ENCODE results near the gene CACNA1C. TPM values are rescaled to one million over a fixed set of nuclear protein-coding genes. Genes with fewer than 3 reads are reported as not detected.
A peak's percentile ranks its signal among the peaks of the same experiment; 100 is the strongest.

CACNA1C gene
- total and polyA plus RNA-seq, 4 donors = 4.3 to 114 (median 46.3) TPM

GRCh38 chr12:2376908-2377657, 324.3 kb downstream of the CACNA1C start:
- intact Hi-C loops (cut with DNase I) = no loop called here

DNA sequence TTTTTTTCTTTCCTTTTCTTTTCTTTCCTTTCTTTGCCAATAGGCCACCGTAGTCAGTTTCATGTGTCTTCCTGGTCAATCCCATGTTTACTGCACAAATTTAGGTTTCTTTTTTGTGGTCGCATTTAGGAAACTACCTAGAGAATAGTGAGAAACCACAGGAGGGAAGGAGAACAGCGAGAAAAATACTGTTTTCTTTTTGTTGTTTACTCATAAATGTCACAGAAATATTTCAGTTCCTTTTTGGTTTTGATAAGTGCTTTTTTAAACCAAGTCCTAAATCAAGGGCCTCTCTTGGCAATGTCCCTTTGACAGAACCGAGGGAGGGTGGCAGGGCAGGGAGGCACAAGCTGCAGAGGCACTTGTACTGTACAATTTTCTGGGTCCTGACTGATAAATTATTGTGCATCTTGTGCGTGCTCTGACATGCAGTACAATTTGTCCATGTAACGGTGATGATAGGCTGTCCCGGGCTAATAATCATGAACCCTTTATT, 326.1 kb downstream of the CACNA1C start:
- Histone ChIP-seq H3K4me3 (ENCODE audit: low read length in 2 of 2) (no peak overlapping the region), H3K9me3 (ENCODE audit: control insufficient read depth, low read length) (no peaks in the 10 kb centered on the region), H3K27ac (ENCODE audit: low read depth in 1 of 2, low read length in 2 of 2) (no peak overlapping the region), H3K27me3 (ENCODE audit: control insufficient read depth in 1 of 2, insufficient read depth in 2 of 2, low read length in 1 of 2) (no peaks in the 10 kb centered on the region), H3K4me1 (ENCODE audit: control insufficient read depth in 1 of 2, insufficient read depth in 2 of 2, low read length in 2 of 2) (peaks cover 5 to 10% of the 10 kb centered on the region in 2 donors), H3K36me3 (ENCODE audit: control insufficient read depth in 1 of 2, insufficient read depth in 2 of 2, low read length in 1 of 2) (no peaks in the 10 kb centered on the region)
- no peak for DNase-seq
- no peak for ATAC-seq (ENCODE audit: low FRiP score)
- 45 to 49% methylated on average over 7 of the region's 7 CpGs for WGBS, 2 donors
- intact Hi-C loops (cut with DNase I) = no loop called here

More at GRCh38 chr12:2376908-2377657, 324.3 kb downstream of the CACNA1C start:
- 69 to 71% methylated on average over 19 to 20 of the region's 20 CpGs for WGBS, 2 donors
- Histone ChIP-seq H3K36me3 (ENCODE audit: control insufficient read depth in 1 of 2, insufficient read depth in 2 of 2, low read length in 1 of 2) (no peaks in the 10 kb centered on the region), H3K4me1 (ENCODE audit: control insufficient read depth in 1 of 2, insufficient read depth in 2 of 2, low read length in 2 of 2) (peaks cover 5 to 12% of the 10 kb centered on the region in 2 donors), H3K9me3 (ENCODE audit: control insufficient read depth, low read length) (no peaks in the 10 kb centered on the region), H3K27ac (ENCODE audit: low read depth in 1 of 2, low read length in 2 of 2) (no peak overlapping the region), H3K4me3 (ENCODE audit: low read length in 2 of 2) (no peak overlapping the region), H3K27me3 (ENCODE audit: control insufficient read depth in 1 of 2, insufficient read depth in 2 of 2, low read length in 1 of 2) (no peaks in the 10 kb centered on the region)
- no peak for DNase-seq
- ATAC-seq (ENCODE audit: low FRiP score) = no peak

- ATAC-seq (ENCODE audit: low FRiP score) = no peak
- no peak overlapping the region for H3K27ac ChIP-seq (ENCODE audit: low read depth in 1 of 2, low read length in 2 of 2)
- peaks cover 4 to 9% of the 10 kb centered on the region in 2 donors for H3K4me1 ChIP-seq (ENCODE audit: control insufficient read depth in 1 of 2, insufficient read depth in 2 of 2, low read length in 2 of 2)
- DNase-seq = no peak
- no peaks in the 10 kb centered on the region for H3K9me3 ChIP-seq (ENCODE audit: control insufficient read depth, low read length)
- 93% methylated on average over 2 of the region's 2 CpGs for WGBS, 2 donors
- H3K36me3 ChIP-seq (ENCODE audit: control insufficient read depth in 1 of 2, insufficient read depth in 2 of 2, low read length in 1 of 2) = no peaks in the 10 kb centered on the region
- no peak overlapping the region for H3K4me3 ChIP-seq (ENCODE audit: low read length in 2 of 2)
- intact Hi-C loops (cut with DNase I) = loop anchor here (5.0 kb wide), 3 partner anchors 34 to 201 kb away; no protein-coding TSS in a partner anchor
- H3K27me3 ChIP-seq (ENCODE audit: control insufficient read depth in 1 of 2, insufficient read depth in 2 of 2, low read length in 1 of 2) = no peaks in the 10 kb centered on the region
These were observed 328.2 kb downstream of the CACNA1C start for GRCh38 chr12:2380946-2381345.

- Histone ChIP-seq H3K4me3 (ENCODE audit: low read length in 2 of 2) (no peak overlapping the region), H3K27me3 (ENCODE audit: control insufficient read depth in 1 of 2, insufficient read depth in 2 of 2, low read length in 1 of 2) (no peaks in the 10 kb centered on the region), H3K36me3 (ENCODE audit: control insufficient read depth in 1 of 2, insufficient read depth in 2 of 2, low read length in 1 of 2) (no peaks in the 10 kb centered on the region), H3K4me1 (ENCODE audit: control insufficient read depth in 1 of 2, insufficient read depth in 2 of 2, low read length in 2 of 2) (peaks cover 2 to 9% of the 10 kb centered on the region in 2 donors), H3K9me3 (ENCODE audit: control insufficient read depth, low read length) (no peaks in the 10 kb centered on the region), H3K27ac (ENCODE audit: low read depth in 1 of 2, low read length in 2 of 2) (peak overlapping the region in 1 of 2 donors; percentile 10)
- intact Hi-C loops (cut with DNase I) = loop anchor here (5.0 kb wide), 3 partner anchors 35 to 200 kb away; no protein-coding TSS in a partner anchor
- no peak for DNase-seq
- ATAC-seq (ENCODE audit: low FRiP score) = no peak
- WGBS, 2 donors = 64 to 66% methylated on average over 5 of the region's 5 CpGs
These were observed 329.8 kb downstream of the CACNA1C start for GRCh38 chr12:2382370-2383155.

DNA sequence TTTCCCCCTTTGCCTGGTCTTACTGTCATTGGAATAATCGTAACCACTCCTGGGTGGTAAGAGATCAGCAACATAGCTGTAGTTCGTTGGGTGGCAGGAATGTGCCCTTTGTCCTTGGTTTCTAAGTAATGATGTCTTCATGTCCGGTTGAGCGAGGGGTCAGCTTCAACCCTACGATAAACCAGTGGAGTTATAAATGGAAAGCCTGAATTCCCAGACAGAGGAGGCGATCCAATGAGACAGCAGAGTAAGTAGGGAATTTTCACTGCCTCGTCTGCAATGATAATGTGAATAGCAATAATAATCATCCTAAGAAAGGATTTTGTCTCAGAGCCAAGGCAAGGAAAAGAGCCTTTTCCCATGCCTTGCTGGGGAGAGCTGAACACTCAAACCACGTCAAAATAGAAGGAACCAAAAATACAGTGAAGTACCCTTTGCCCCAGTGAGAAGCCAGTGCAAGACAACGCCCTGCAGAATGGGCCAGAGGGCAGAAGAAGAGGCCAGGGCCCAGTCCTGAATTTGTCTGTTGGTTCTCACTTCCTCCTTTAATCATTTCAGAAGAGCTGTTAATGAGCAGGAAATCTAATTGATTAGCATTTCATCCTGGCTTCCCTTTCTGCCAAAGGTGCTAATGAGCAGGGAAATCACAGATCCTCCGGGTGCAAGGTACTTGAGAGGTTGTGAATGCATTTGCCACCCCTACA, 330.7 kb downstream of the CACNA1C start:
- DNase-seq = no peak
- Histone ChIP-seq H3K4me1 (ENCODE audit: control insufficient read depth in 1 of 2, insufficient read depth in 2 of 2, low read length in 2 of 2) (peaks cover 2 to 9% of the 10 kb centered on the region in 2 donors), H3K36me3 (ENCODE audit: control insufficient read depth in 1 of 2, insufficient read depth in 2 of 2, low read length in 1 of 2) (no peaks in the 10 kb centered on the region), H3K9me3 (ENCODE audit: control insufficient read depth, low read length) (no peaks in the 10 kb centered on the region), H3K27ac (ENCODE audit: low read depth in 1 of 2, low read length in 2 of 2) (peak overlapping the region in 1 of 2 donors; percentile 10), H3K4me3 (ENCODE audit: low read length in 2 of 2) (no peak overlapping the region), H3K27me3 (ENCODE audit: control insufficient read depth in 1 of 2, insufficient read depth in 2 of 2, low read length in 1 of 2) (no peaks in the 10 kb centered on the region)
- ATAC-seq (ENCODE audit: low FRiP score) = no peak
- WGBS, 2 donors = 55 to 61% methylated on average over 10 of the region's 10 CpGs
- intact Hi-C loops (cut with DNase I) = loop anchor here (5.0 kb wide), 3 partner anchors 36 to 199 kb away; no protein-coding TSS in a partner anchor

DNA sequence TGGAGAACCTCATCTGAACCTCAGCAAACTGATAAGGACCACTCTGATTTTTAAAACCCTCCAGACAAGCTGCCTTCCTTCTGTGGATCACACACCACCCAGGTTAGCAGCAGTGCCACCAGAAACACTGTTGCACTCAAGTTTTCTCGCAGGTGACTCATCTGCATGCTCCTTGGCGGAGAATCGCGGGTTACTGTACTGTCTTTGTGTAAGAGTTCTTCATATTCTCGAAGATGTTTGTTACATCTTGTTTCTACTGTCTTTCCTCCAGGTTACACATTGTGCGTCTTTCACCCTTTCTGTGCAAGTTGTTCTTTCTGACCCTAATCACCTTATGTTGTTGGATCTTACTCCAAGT, 331.2 kb downstream of the CACNA1C start:
- DNase-seq (no peak), ATAC-seq (ENCODE audit: low FRiP score) (no peak)
- H3K27me3 ChIP-seq (ENCODE audit: control insufficient read depth in 1 of 2, insufficient read depth in 2 of 2, low read length in 1 of 2) = no peaks in the 10 kb centered on the region
- intact Hi-C loops (cut with DNase I) = loop anchor here (5.0 kb wide), 3 partner anchors 37 to 198 kb away; no protein-coding TSS in a partner anchor
- H3K27ac ChIP-seq (ENCODE audit: low read depth in 1 of 2, low read length in 2 of 2) = peak overlapping the region in 1 of 2 donors; percentile 87
- H3K9me3 ChIP-seq (ENCODE audit: control insufficient read depth, low read length) = no peaks in the 10 kb centered on the region
- peaks cover 2 to 9% of the 10 kb centered on the region in 2 donors for H3K4me1 ChIP-seq (ENCODE audit: control insufficient read depth in 1 of 2, insufficient read depth in 2 of 2, low read length in 2 of 2)
- 89 to 92% methylated on average over 6 of the region's 6 CpGs for WGBS, 2 donors
- no peaks in the 10 kb centered on the region for H3K36me3 ChIP-seq (ENCODE audit: control insufficient read depth in 1 of 2, insufficient read depth in 2 of 2, low read length in 1 of 2)
- H3K4me3 ChIP-seq (ENCODE audit: low read length in 2 of 2) = no peak overlapping the region

- H3K36me3 ChIP-seq (ENCODE audit: control insufficient read depth in 1 of 2, insufficient read depth in 2 of 2, low read length in 1 of 2) = no peaks in the 10 kb centered on the region
- H3K27ac ChIP-seq (ENCODE audit: low read depth in 1 of 2, low read length in 2 of 2) = peak overlapping the region; percentile 62 to 87
- H3K27me3 ChIP-seq (ENCODE audit: control insufficient read depth in 1 of 2, insufficient read depth in 2 of 2, low read length in 1 of 2) = no peaks in the 10 kb centered on the region
- 5 to 11% methylated on average over 17 of the region's 17 CpGs for WGBS, 2 donors
- no peak overlapping the region for H3K4me3 ChIP-seq (ENCODE audit: low read length in 2 of 2)
- DNase-seq (no peak), ATAC-seq (ENCODE audit: low FRiP score) (peak; percentile 59)
- peaks cover 2 to 9% of the 10 kb centered on the region in 2 donors for H3K4me1 ChIP-seq (ENCODE audit: control insufficient read depth in 1 of 2, insufficient read depth in 2 of 2, low read length in 2 of 2)
- H3K9me3 ChIP-seq (ENCODE audit: control insufficient read depth, low read length) = no peaks in the 10 kb centered on the region
- intact Hi-C loops (cut with DNase I) = loop anchor here (5.0 kb wide), 4 partner anchors 37 to 198 kb away; no protein-coding TSS in a partner anchor
These were observed 332.0 kb downstream of the CACNA1C start for GRCh38 chr12:2384533-2385351.
